A673 (cell line): ENCODE measurements around the gene FAS.

Experiments
- EZH2 ChIP-seq: fragments of 200-600 bp; sonication (generic); IDR thresholded peaks from 2 replicates; pipeline ENCODE4 v1.6.1; 2017; ENCODE audit warnings: borderline replicate concordance, low read depth, mild to moderate bottlenecking, mixed read lengths, antibody characterized with exemption, low read length; ENCODE audit not compliant: poor library complexity, severe bottlenecking
- TF ChIP-seq, protein P1 (sequence below): fragments of 300-800, 200-600 bp; sonication (generic); conservative IDR thresholded peaks from 2 replicates; pipeline ENCODE4 v1.5.1; 2017; ENCODE audit warnings: low read depth, mild to moderate bottlenecking, antibody characterized with exemption, low read length, moderate library complexity, mixed read lengths

DNA sequence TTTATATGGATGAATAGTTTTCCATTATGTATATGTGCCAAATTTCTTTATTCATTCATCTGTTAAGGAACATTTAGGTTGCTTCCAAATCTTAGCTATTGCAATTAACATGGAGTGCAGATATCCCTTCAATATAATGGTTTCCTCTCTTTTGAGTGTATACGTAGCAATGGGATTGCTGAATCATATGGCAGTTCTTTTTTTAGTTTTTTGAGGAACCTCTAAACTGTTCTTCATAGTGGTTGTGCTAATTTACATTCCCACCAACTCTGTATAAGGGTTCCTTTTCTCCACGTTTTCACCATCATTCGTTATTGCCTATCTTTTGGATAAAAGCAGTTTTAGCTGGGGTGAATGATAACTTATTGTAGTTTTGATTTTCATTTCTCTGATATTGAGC, 46.5 kb downstream of the FAS start:
- TF ChIP-seq, protein P1, sequence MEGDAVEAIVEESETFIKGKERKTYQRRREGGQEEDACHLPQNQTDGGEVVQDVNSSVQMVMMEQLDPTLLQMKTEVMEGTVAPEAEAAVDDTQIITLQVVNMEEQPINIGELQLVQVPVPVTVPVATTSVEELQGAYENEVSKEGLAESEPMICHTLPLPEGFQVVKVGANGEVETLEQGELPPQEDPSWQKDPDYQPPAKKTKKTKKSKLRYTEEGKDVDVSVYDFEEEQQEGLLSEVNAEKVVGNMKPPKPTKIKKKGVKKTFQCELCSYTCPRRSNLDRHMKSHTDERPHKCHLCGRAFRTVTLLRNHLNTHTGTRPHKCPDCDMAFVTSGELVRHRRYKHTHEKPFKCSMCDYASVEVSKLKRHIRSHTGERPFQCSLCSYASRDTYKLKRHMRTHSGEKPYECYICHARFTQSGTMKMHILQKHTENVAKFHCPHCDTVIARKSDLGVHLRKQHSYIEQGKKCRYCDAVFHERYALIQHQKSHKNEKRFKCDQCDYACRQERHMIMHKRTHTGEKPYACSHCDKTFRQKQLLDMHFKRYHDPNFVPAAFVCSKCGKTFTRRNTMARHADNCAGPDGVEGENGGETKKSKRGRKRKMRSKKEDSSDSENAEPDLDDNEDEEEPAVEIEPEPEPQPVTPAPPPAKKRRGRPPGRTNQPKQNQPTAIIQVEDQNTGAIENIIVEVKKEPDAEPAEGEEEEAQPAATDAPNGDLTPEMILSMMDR: no peak
- no peak for TF ChIP-seq EZH2
